Loucy (cell line): ENCODE results near the gene JARID2.

ENCODE experiments used
- H2AFZ ChIP-seq: fragments of 200-600 bp; sonication (generic); 2 replicates; pipeline ENCODE4 v1.6.0; 2016; ENCODE audit warnings: antibody characterized with exemption, mild to moderate bottlenecking, low read length, moderate library complexity
- H3F3A ChIP-seq: fragments of 200-600 bp; 2 replicates; pipeline ENCODE4 v1.6.0; 2016; ENCODE audit warnings: antibody characterized with exemption, low read depth, mild to moderate bottlenecking
- H3K27me3 ChIP-seq: fragments of 200-600 bp; sonication (generic); 2 replicates; pipeline ENCODE4 v1.6.1; 2014; ENCODE audit warnings: low read length, mild to moderate bottlenecking; ENCODE audit not compliant: insufficient read depth, poor library complexity, severe bottlenecking
- H3K36me3 ChIP-seq: fragments of 200-600 bp; sonication (generic); 2 replicates; pipeline ENCODE4 v1.6.1; 2016; ENCODE audit warnings: low read length; ENCODE audit not compliant: insufficient read depth
- H3K4me1 ChIP-seq: fragments of 200-600 bp; sonication (generic); 2 replicates; pipeline ENCODE4 v1.5.1; 2014; ENCODE audit warnings: low read length, mild to moderate bottlenecking; ENCODE audit not compliant: insufficient read depth, poor library complexity, severe bottlenecking
- H3K4me2 ChIP-seq: fragments of 200-600 bp; sonication (generic); 2 replicates; pipeline ENCODE4 v1.6.0; 2014; ENCODE audit warnings: antibody characterized with exemption, low read length, low read depth, mild to moderate bottlenecking; ENCODE audit not compliant: poor library complexity, severe bottlenecking
- H3K4me3 ChIP-seq: fragments of 200-600 bp; sonication (generic); 2 replicates; pipeline ENCODE4 v1.5.1; 2014; ENCODE audit warnings: low read length, mild to moderate bottlenecking, mixed read lengths; ENCODE audit not compliant: poor library complexity, severe bottlenecking
- H3K79me2 ChIP-seq: fragments of 200-600 bp; sonication (generic); 2 replicates; pipeline ENCODE4 v1.6.1; 2014; ENCODE audit warnings: low read length; ENCODE audit not compliant: insufficient read depth
- H3K9ac ChIP-seq: fragments of 200-600 bp; sonication (generic); 2 replicates; pipeline ENCODE4 v1.6.0; 2014; ENCODE audit warnings: mild to moderate bottlenecking, low read depth, low read length, moderate library complexity; ENCODE audit not compliant: poor library complexity, severe bottlenecking
- H3K9me2 ChIP-seq: fragments of 200-600 bp; sonication (generic); replicated peaks from 2 replicates; pipeline ENCODE4 v1.6.1; 2016; ENCODE audit warnings: low read depth, low read length, mixed read lengths
- H3K9me3 ChIP-seq: fragments of 200-600 bp; sonication (generic); 2 replicates; pipeline ENCODE4 v1.6.1; 2014; ENCODE audit warnings: mild to moderate bottlenecking, antibody characterized with exemption, low read length, low read depth; ENCODE audit not compliant: insufficient read depth
- H4K20me1 ChIP-seq: fragments of 200-600 bp; sonication (generic); 2 replicates; pipeline ENCODE4 v1.6.0; 2014; ENCODE audit warnings: antibody characterized with exemption, low read length, mild to moderate bottlenecking; ENCODE audit not compliant: insufficient read depth, poor library complexity, severe bottlenecking
- EZH2phosphoT487 ChIP-seq: fragments of 200-600 bp; IDR thresholded peaks from 2 replicates; pipeline ENCODE4 v1.6.1; 2018; ENCODE audit warnings: antibody characterized with exemption, mild to moderate bottlenecking, moderate library complexity, borderline replicate concordance
- TF ChIP-seq, protein P1 (sequence below): fragments of 200-600 bp; sonication (generic); conservative IDR thresholded peaks from 2 replicates; pipeline ENCODE4 v1.5.1; 2014; ENCODE audit warnings: mild to moderate bottlenecking, antibody characterized with exemption, low read length

The JARID2 gene

DNA sequence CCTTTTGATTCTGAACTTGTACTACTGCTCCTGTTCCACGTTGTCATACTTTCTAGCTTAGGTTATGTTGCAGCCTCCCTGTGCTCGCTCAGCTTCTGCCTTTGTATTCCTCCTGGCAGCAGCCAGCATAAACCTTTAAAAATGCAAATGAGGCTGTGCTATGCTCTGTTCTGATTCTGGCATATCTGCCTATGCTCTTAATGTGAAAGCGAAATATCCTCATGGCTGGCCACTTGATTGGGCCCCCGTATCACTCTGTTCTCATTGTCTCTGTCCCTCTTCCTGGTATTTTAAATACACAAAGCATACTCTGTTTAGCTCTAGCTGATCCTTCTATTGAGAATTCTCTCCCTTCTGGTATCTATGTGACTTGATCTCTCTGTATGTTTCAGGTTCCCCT lies 139.0 kb downstream of the JARID2 start:
- no peaks in the 10 kb centered on the region for H3F3A ChIP-seq
- H3K9me2 ChIP-seq: no peaks in the 10 kb centered on the region
- no peak overlapping the region for H3K9ac ChIP-seq
- H3K36me3 ChIP-seq: peaks cover 16% of the 10 kb centered on the region
- H4K20me1 ChIP-seq: peaks cover 99% of the 10 kb centered on the region
- peaks cover 59% of the 10 kb centered on the region for H3K4me1 ChIP-seq
- TF ChIP-seq, protein P1, sequence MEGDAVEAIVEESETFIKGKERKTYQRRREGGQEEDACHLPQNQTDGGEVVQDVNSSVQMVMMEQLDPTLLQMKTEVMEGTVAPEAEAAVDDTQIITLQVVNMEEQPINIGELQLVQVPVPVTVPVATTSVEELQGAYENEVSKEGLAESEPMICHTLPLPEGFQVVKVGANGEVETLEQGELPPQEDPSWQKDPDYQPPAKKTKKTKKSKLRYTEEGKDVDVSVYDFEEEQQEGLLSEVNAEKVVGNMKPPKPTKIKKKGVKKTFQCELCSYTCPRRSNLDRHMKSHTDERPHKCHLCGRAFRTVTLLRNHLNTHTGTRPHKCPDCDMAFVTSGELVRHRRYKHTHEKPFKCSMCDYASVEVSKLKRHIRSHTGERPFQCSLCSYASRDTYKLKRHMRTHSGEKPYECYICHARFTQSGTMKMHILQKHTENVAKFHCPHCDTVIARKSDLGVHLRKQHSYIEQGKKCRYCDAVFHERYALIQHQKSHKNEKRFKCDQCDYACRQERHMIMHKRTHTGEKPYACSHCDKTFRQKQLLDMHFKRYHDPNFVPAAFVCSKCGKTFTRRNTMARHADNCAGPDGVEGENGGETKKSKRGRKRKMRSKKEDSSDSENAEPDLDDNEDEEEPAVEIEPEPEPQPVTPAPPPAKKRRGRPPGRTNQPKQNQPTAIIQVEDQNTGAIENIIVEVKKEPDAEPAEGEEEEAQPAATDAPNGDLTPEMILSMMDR: no peak
- TF ChIP-seq EZH2phosphoT487: no peak
- H3K27me3 ChIP-seq: no peaks in the 10 kb centered on the region
- no peak overlapping the region for H3K4me2 ChIP-seq
- H3K9me3 ChIP-seq: no peaks in the 10 kb centered on the region
- no peak overlapping the region for H2AFZ ChIP-seq
- H3K4me3 ChIP-seq: no peak overlapping the region
- H3K79me2 ChIP-seq: peaks cover 100% of the 10 kb centered on the region

DNA sequence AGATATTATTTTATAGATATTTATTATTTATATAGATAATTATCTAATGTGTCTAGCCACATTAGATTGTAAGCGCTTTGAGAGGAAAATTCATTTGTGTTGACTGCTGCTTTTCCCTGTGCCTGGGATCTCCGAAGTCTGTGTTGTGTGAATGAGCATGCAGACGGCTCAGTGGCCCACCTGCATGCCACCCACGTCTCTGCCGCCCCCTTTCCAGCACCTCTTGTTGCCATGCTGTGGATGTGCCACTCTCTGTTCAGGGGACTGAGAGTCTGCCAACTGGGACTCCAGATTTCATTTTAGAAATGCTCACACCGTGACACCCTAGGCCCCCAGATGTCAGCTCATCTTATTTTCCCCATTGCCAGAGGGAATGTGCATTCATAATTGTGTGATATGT lies 139.7 kb downstream of the JARID2 start:
- Histone ChIP-seq H2AFZ (no peak overlapping the region), H4K20me1 (peaks cover 97% of the 10 kb centered on the region), H3K4me3 (no peak overlapping the region), H3K9ac (no peak overlapping the region), H3K27me3 (no peaks in the 10 kb centered on the region), H3K36me3 (peaks cover 13% of the 10 kb centered on the region), H3K9me2 (no peaks in the 10 kb centered on the region), H3K79me2 (peaks cover 100% of the 10 kb centered on the region), H3K4me2 (no peak overlapping the region), H3K9me3 (no peaks in the 10 kb centered on the region), H3K4me1 (peaks cover 65% of the 10 kb centered on the region), H3F3A (no peaks in the 10 kb centered on the region)
- no peak for TF ChIP-seq EZH2phosphoT487
- TF ChIP-seq, protein P1: no peak

DNA sequence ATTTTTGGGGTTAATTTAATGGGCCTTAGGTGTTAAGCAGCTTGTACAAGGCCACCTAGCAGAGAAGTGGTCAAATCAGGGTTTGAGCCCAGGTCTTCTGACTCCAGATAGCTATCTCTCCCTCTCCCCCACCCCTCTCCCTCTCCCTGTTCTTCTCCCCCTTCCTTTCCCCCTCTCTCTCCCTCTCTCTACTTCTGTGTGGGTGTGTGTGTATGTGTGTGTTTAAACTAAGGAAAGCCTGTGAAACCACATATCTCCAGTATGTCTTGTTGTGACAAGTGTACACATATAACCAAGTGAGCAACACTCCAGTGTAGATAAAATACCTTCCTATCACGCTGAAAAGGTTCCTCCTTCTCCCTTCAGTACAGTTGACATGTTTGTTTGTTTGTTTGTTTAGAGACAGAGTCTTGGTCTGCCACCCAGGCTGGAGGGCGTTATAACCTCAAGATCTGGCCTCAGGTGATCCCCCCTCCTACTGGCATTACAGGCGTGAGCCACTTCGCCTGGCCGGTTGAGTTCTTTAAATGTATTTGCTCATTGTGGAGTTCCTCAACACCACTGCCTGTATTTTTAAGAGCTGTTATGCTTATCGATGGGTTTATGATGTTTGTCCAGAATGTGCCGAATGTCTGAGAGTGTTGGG lies 140.4 kb downstream of the JARID2 start:
- Histone ChIP-seq H3F3A (no peaks in the 10 kb centered on the region), H4K20me1 (peaks cover 97% of the 10 kb centered on the region), H3K79me2 (peaks cover 100% of the 10 kb centered on the region), H3K4me1 (peaks cover 72% of the 10 kb centered on the region), H3K36me3 (peaks cover 17% of the 10 kb centered on the region), H3K9me3 (no peaks in the 10 kb centered on the region), H3K9ac (no peak overlapping the region), H3K4me3 (no peak overlapping the region), H3K9me2 (no peaks in the 10 kb centered on the region), H3K27me3 (no peaks in the 10 kb centered on the region), H2AFZ (no peak overlapping the region), H3K4me2 (no peak overlapping the region)
- TF ChIP-seq, protein P1: no peak
